ENCODE measurements around the gene ALK. TPM values are rescaled to one million over a fixed set of nuclear protein-coding genes. Genes with fewer than 3 reads are reported as not detected.

Gene ALK
- total and polyA plus RNA-seq, 10 of the 15 experiments (the other 5 are each of a cell fraction or from before 2014, with no cell fraction given): 0.11 TPM; not detected in 9

- H3K79me2 ChIP-seq (ENCODE audit: control insufficient read depth, insufficient read depth, low read length): no peaks in the 10 kb centered on the region
- no peak overlapping the region for H3K9ac ChIP-seq (ENCODE audit: control insufficient read depth, insufficient read depth, low read length)
- H3K4me3 ChIP-seq: no peak overlapping the region
- H3K9me3 ChIP-seq (replicated peaks; ENCODE audit: control insufficient read depth, insufficient read depth, low read length): no peaks in the 10 kb centered on the region
- no peak overlapping the region for H3K4me2 ChIP-seq (ENCODE audit: control insufficient read depth, insufficient read depth)
- WGBS (ENCODE audit: insufficient coverage, insufficient replicate concordance, low lambda C conversion rate, missing lambda C conversion rate): 4% methylated on average over 3 of the region's 3 CpGs
- ATAC-seq (peak; percentile 20), DNase-seq (ENCODE audit: low read depth, low spot score) (no peak), FAIRE-seq (no peak)
- peaks cover 7% of the 10 kb centered on the region; the same call in 1 of the 2 replicates for H3K4me1 ChIP-seq (ENCODE audit: control insufficient read depth, insufficient read depth, low read length)
- no peak overlapping the region for H3K27ac ChIP-seq (ENCODE audit: control insufficient read depth, insufficient read depth)
- intact Hi-C loops (cut with micrococcal nuclease; ENCODE audit: unreplicated experiment): no loop called here
- in situ Hi-C loops (cut with MboI): no loop called here
- peak; percentile 15 for TF ChIP-seq MEF2B (IDR thresholded peaks at IDR 0.05; ENCODE audit: partially characterized antibody, poor library complexity, severe bottlenecking)
- no peak for TF ChIP-seq JUND (IDR thresholded peaks at IDR 0.05; ENCODE audit: low read depth, low read length)
- no peak for TF ChIP-seq PBX3 (IDR thresholded peaks at IDR 0.05; ENCODE audit: insufficient replicate concordance, low read depth, low read length)
- H3K27me3 ChIP-seq (replicated peaks in 1 of 2; ENCODE audit: control insufficient read depth in 2 of 2, insufficient read depth in 2 of 2, low read length in 1 of 2): no peaks in the 10 kb centered on the region
- RAD21 ChIA-PET (ENCODE audit: unreplicated experiment): interaction anchor here (0.9 kb wide), 1 partner anchor 23 kb away, joined by 3 read pairs; no protein-coding TSS in a partner anchor
- BruUV-seq (replicated peaks): no TSS peak
- SMC1A ChIA-PET (ENCODE audit: uncharacterized antibody, unreplicated experiment): interaction anchor here (1.0 to 1.5 kb wide), 4 partner anchors 12 to 44 kb away, joined by 3 to 4 read pairs (median 3); no protein-coding TSS in a partner anchor
- no peaks in the 10 kb centered on the region for H3K36me3 ChIP-seq (ENCODE audit: control insufficient read depth in 2 of 2, insufficient read depth in 2 of 2, low read length in 1 of 2)
- H2AFZ ChIP-seq (ENCODE audit: control insufficient read depth, low read depth, low read length): no peak overlapping the region
- CTCF ChIA-PET: interaction anchor here (0.7 to 0.8 kb wide), 2 partner anchors 10 to 33 kb away, joined by 3 read pairs; no protein-coding TSS in a partner anchor
- POLR2A ChIA-PET: no interaction called here
- H4K20me1 ChIP-seq (ENCODE audit: control insufficient read depth, insufficient read depth): no peaks in the 10 kb centered on the region
Measured at GRCh38 chr2:29747786-29748470, 173.5 kb downstream of the ALK start.

GRCh38 chr2:29744976-29745375 lies 176.4 kb downstream of the ALK start:
- Histone ChIP-seq H3K27me3 (replicated peaks in 1 of 2; ENCODE audit: control insufficient read depth in 2 of 2, insufficient read depth in 2 of 2, low read length in 1 of 2) (no peaks in the 10 kb centered on the region), H3K9me3 (replicated peaks; ENCODE audit: control insufficient read depth, insufficient read depth, low read length) (no peaks in the 10 kb centered on the region; the same call in 2 of the 3 replicates), H3K4me2 (ENCODE audit: control insufficient read depth, insufficient read depth) (peak overlapping the region; percentile 38; the same call in 1 of the 2 replicates), H2AFZ (ENCODE audit: control insufficient read depth, low read depth, low read length) (no peak overlapping the region), H3K27ac (ENCODE audit: control insufficient read depth, insufficient read depth) (no peak overlapping the region), H3K79me2 (ENCODE audit: control insufficient read depth, insufficient read depth, low read length) (no peaks in the 10 kb centered on the region), H4K20me1 (ENCODE audit: control insufficient read depth, insufficient read depth) (no peaks in the 10 kb centered on the region), H3K9ac (ENCODE audit: control insufficient read depth, insufficient read depth, low read length) (no peak overlapping the region), H3K4me3 (no peak overlapping the region), H3K4me1 (ENCODE audit: control insufficient read depth, insufficient read depth, low read length) (peaks cover 7% of the 10 kb centered on the region; the same call in 1 of the 2 replicates), H3K36me3 (ENCODE audit: control insufficient read depth in 2 of 2, insufficient read depth in 2 of 2, low read length in 1 of 2) (no peaks in the 10 kb centered on the region)
- CTCF ChIA-PET: no interaction called here
- peak; percentile 86 for ATAC-seq
- in situ Hi-C loops (cut with MboI) (no loop called here), intact Hi-C loops (cut with micrococcal nuclease; ENCODE audit: unreplicated experiment) (no loop called here)
- 6% methylated on average over 3 of the region's 3 CpGs for WGBS (ENCODE audit: insufficient coverage, insufficient replicate concordance, low lambda C conversion rate, missing lambda C conversion rate)
- peak; percentile 59 for FAIRE-seq
- POLR2A ChIA-PET: no interaction called here
- DNase-seq (ENCODE audit: low read depth, low spot score): no peak
- no TSS peak for BruUV-seq (replicated peaks)
- RAD21 ChIA-PET (ENCODE audit: unreplicated experiment): no interaction called here
- SMC1A ChIA-PET (ENCODE audit: uncharacterized antibody, unreplicated experiment): interaction anchor here (0.7 to 1.0 kb wide), 2 partner anchors 9 to 17 kb away, joined by 3 read pairs; no protein-coding TSS in a partner anchor
- TF ChIP-seq MTA2 (IDR thresholded peaks at IDR 0.05; ENCODE audit: low read depth) (0 out of 2 replicates have a peak, but pooled peaks have one; percentile 9), ATF7 (IDR thresholded peaks at IDR 0.05; ENCODE audit: low read depth) (no peak), E4F1 (IDR thresholded peaks at IDR 0.05; ENCODE audit: borderline replicate concordance, partially characterized antibody) (no peak), IRF4 (IDR thresholded peaks at IDR 0.05; ENCODE audit: low read depth, low read length) (no peak), TBL1XR1 (IDR thresholded peaks at IDR 0.05; ENCODE audit: low read depth, low read length) (no peak), IKZF2 (IDR thresholded peaks at IDR 0.05) (peak; percentile 17 to 38; a peak in 3 of 4 replicates), SKIL (IDR thresholded peaks at IDR 0.05; ENCODE audit: low read depth, poor library complexity, severe bottlenecking) (no peak)

Measured in GM12878 (cell line).